Smooth muscle cell (in vitro differentiated cells): ENCODE data around the gene CMTM4. TPM values are rescaled to one million over a fixed set of nuclear protein-coding genes. Genes with fewer than 3 reads are reported as not detected.

ENCODE experiments used
- DNase-seq: peaks from one replicate; lab custom pipeline; 2025; ENCODE audit not compliant: unreplicated experiment; lab: John Stamatoyannopoulos, UW
- H2AFZ ChIP-seq: fragments of 200-600 bp; sonication (generic); 2 replicates; pipeline ENCODE4 v1.6.0; 2016; ENCODE audit warnings: antibody characterized with exemption, low read depth, mild to moderate bottlenecking
- H3F3A ChIP-seq: fragments of 200-600 bp; sonication (generic); 2 replicates; pipeline ENCODE4 v1.6.0; 2017; ENCODE audit warnings: antibody characterized with exemption, low read depth
- H3K27ac ChIP-seq: fragments of 200-600 bp; sonication (generic); 2 replicates; pipeline ENCODE4 v1.5.1; 2016; ENCODE audit warnings: low read depth, mild to moderate bottlenecking
- H3K27me3 ChIP-seq: fragments of 200-600 bp; sonication (generic); 2 replicates; pipeline ENCODE4 v1.6.1; 2016; ENCODE audit warnings: low read depth, mild to moderate bottlenecking
- H3K36me3 ChIP-seq: fragments of 200-600 bp; sonication (generic); 2 replicates; pipeline ENCODE4 v1.5.1; 2016; ENCODE audit warnings: low read depth
- H3K4me1 ChIP-seq: fragments of 200-600 bp; sonication (generic); 2 replicates; pipeline ENCODE4 v1.5.1; 2016; ENCODE audit warnings: low read depth
- H3K4me2 ChIP-seq: fragments of 200-600 bp; sonication (generic); 2 replicates; pipeline ENCODE4 v1.6.0; 2016; ENCODE audit warnings: mild to moderate bottlenecking
- H3K4me3 ChIP-seq: fragments of 200-600 bp; sonication (generic); 2 replicates; pipeline ENCODE4 v1.5.1; 2016; ENCODE audit warnings: mild to moderate bottlenecking
- H3K79me2 ChIP-seq: fragments of 200-600 bp; sonication (generic); 2 replicates; pipeline ENCODE4 v1.6.0; 2016; ENCODE audit warnings: low read depth, mild to moderate bottlenecking
- H3K9ac ChIP-seq: fragments of 200-600 bp; sonication (generic); 2 replicates; pipeline ENCODE4 v1.6.0; 2016; ENCODE audit warnings: low read depth
- H3K9me3 ChIP-seq: fragments of 200-600 bp; sonication (generic); replicated peaks from 2 replicates; pipeline ENCODE4 v1.5.1; 2016; ENCODE audit warnings: low read depth
- H4K20me1 ChIP-seq: fragments of 200-600 bp; sonication (generic); 2 replicates; pipeline ENCODE4 v1.6.0; 2016; ENCODE audit warnings: low read depth
- WGBS: methylation state at CpG from one replicate; pipeline ENCODE4 v1.1.7; 2016; ENCODE audit warnings: low lambda C conversion rate; 5-methylcytosine and 5-hydroxymethylcytosine counted together
- polyA plus RNA-seq: library from polyadenylated mRNA; unstranded; fragments of >200 nt; fragmentation: Nextera tagmentation; extraction: Ambion mirVana; gene quantifications from 2 replicates; pipeline ENCODE4 v1.2.1, GENCODE V29; 2016
- total RNA-seq: library from RNA; depleted of rRNA; stranded (reverse); fragments of >200 nt; gene quantifications from 2 replicates; pipeline ENCODE4 v1.2.3, GENCODE V29; 2014
- TF ChIP-seq, protein P1 (sequence below): fragments of 200-600 bp; sonication (generic); IDR thresholded peaks from 2 replicates; pipeline ENCODE4 v1.5.1; 2017; ENCODE audit warnings: borderline replicate concordance, mild to moderate bottlenecking, antibody characterized with exemption; ENCODE audit not compliant: insufficient read depth, poor library complexity, severe bottlenecking

The CMTM4 gene
- total and polyA plus RNA-seq, 2 experiments from 2014 or later = 7.2 to 25.2 TPM

DNA sequence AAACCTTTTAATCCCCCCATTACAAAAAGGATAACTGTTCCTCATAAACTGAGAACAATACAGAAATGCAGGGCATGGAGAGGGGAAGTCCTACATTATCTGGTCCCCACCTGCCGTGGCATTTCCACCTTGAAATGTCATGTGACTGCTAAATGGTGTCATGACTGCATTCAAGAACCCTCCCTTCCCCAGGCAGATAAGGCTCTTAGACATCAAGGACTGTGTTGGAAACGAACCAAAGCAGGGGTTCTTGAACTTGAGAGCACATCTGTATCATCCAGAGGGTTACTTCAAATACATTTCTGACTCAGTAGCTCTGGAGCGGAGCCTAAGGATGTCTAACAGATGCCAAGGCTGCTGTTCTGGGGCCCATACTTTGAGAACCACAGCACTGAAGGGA lies 73.7 kb downstream of the CMTM4 start:
- no peak for DNase-seq
- Histone ChIP-seq H3K9ac (no peak overlapping the region), H3K79me2 (no peaks in the 10 kb centered on the region), H3K27me3 (no peaks in the 10 kb centered on the region), H2AFZ (no peak overlapping the region), H3K27ac (no peak overlapping the region), H3K36me3 (no peaks in the 10 kb centered on the region), H3K4me3 (no peak overlapping the region), H3K9me3 (no peaks in the 10 kb centered on the region), H3K4me1 (peaks cover 20% of the 10 kb centered on the region), H4K20me1 (peaks cover 5% of the 10 kb centered on the region), H3K4me2 (no peak overlapping the region), H3F3A (no peaks in the 10 kb centered on the region)
- TF ChIP-seq, protein P1, sequence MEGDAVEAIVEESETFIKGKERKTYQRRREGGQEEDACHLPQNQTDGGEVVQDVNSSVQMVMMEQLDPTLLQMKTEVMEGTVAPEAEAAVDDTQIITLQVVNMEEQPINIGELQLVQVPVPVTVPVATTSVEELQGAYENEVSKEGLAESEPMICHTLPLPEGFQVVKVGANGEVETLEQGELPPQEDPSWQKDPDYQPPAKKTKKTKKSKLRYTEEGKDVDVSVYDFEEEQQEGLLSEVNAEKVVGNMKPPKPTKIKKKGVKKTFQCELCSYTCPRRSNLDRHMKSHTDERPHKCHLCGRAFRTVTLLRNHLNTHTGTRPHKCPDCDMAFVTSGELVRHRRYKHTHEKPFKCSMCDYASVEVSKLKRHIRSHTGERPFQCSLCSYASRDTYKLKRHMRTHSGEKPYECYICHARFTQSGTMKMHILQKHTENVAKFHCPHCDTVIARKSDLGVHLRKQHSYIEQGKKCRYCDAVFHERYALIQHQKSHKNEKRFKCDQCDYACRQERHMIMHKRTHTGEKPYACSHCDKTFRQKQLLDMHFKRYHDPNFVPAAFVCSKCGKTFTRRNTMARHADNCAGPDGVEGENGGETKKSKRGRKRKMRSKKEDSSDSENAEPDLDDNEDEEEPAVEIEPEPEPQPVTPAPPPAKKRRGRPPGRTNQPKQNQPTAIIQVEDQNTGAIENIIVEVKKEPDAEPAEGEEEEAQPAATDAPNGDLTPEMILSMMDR = no peak
- 92% methylated on average over 3 of the region's 3 CpGs for WGBS

DNA sequence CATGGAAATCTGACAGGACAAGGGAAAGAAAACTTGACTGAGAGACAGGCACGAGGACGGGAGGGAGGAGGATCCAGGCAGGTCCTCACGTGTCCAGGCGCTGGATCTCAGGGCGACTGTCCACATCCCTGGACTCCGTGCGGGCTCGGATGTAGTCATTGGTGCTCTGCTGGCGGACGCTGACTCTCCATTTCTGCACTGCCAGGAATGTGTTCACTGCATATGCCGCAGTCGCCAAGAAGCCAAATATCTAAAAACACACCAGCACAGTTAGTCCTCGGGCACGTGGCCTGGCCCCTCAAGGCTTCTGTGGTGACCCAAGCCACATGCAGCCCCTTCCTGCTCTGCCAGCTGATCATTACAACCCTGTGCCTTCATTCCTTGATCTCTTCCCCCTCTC lies 74.6 kb downstream of the CMTM4 start:
- 97% methylated on average over 14 of the region's 14 CpGs for WGBS

DNA sequence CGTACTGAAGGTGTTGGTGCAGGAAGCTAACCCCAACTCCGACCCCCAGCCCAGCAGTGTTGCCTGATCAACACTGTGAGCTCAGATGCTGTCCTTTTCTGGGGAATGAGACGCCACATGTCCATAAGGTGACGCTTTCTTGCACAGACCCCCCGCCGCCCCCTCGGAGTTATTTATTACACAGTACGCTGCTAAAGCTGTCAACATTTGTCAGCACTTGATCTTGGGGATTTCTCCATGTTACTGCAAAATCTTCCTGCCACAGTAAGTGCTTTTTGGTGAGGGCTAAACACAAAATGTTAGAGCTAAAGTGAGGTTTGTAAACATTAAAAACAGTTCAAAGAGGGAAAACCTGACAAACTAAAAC lies 76.1 kb downstream of the CMTM4 start:
- 65% methylated on average over 8 of the region's 8 CpGs for WGBS
- Histone ChIP-seq H2AFZ (no peak overlapping the region), H3K4me2 (no peak overlapping the region)

More for the DNA sequence above, 74.6 kb downstream of the CMTM4 start:
- H2AFZ ChIP-seq = no peak overlapping the region
- H3K9me3 ChIP-seq = no peaks in the 10 kb centered on the region
- TF ChIP-seq, protein P1 = no peak
- no peaks in the 10 kb centered on the region for H3F3A ChIP-seq
- no peak overlapping the region for H3K4me2 ChIP-seq
- no peak overlapping the region for H3K9ac ChIP-seq
- H3K36me3 ChIP-seq = no peaks in the 10 kb centered on the region
- no peak for DNase-seq
- H3K79me2 ChIP-seq = no peaks in the 10 kb centered on the region
- peaks cover 5% of the 10 kb centered on the region for H4K20me1 ChIP-seq
- H3K4me1 ChIP-seq = peaks cover 20% of the 10 kb centered on the region
- no peak overlapping the region for H3K27ac ChIP-seq
- no peak overlapping the region for H3K4me3 ChIP-seq
- H3K27me3 ChIP-seq = no peaks in the 10 kb centered on the region

More for the DNA sequence above, 76.1 kb downstream of the CMTM4 start:
- TF ChIP-seq, protein P1 = no peak
- Histone ChIP-seq H3K36me3 (no peaks in the 10 kb centered on the region), H3K4me1 (peaks cover 25% of the 10 kb centered on the region), H3K27me3 (no peaks in the 10 kb centered on the region), H3K4me3 (no peak overlapping the region), H3K9ac (no peak overlapping the region), H3K79me2 (no peaks in the 10 kb centered on the region), H4K20me1 (peaks cover 5% of the 10 kb centered on the region), H3K9me3 (no peaks in the 10 kb centered on the region), H3F3A (no peaks in the 10 kb centered on the region), H3K27ac (no peak overlapping the region)
- DNase-seq = no peak
